Activated gamma-delta T cell treated with Interleukin-2 at 50 U/mL for 16 hours (primary cell): Measurements from ENCODE around the gene TMEM132D.

Source experiments
- DNase-seq: peaks from one replicate; pipeline ENCODE4 v3.0.0-alpha.2; 2020

Gene TMEM132D

DNA sequence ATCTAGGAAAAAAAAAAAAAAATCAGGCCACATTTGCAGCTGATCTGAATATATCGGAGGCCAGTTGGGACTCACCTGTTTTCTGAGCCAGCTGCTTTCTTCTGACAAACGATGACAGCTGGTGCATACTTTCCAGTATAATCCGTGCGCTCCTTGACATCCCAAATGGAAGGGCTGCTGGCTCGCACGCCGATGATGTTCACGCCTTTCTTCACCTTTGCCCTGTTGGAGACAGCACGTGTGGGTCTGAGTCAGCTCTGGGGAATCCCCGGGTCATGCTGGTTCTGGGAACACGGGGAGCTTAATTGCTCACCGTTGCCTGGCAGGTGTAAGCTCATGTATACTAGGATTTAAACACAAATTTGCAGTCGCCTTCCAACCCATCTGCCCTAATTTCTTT lies 372.8 kb downstream of the TMEM132D start:
- DNase-seq = no peak

DNA sequence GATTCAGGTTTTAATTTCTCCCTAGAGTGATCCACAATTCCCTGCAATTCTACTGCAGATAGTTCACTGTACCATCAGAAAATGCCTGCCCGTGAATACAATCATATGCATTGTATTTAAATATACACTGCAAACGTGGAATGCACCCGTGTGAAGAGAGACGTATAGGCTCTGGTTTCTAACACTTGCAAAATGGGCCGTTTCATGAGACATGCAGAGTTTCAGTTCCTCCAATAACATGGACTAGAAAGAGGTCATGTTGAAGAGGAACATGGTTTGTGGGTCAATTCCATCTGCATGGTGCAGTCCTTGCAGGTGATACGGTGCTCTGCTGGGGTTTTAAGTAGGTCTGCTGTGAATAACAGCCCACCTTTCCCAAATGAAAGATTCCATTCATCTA lies 373.3 kb downstream of the TMEM132D start:
- DNase-seq = no peak

DNA sequence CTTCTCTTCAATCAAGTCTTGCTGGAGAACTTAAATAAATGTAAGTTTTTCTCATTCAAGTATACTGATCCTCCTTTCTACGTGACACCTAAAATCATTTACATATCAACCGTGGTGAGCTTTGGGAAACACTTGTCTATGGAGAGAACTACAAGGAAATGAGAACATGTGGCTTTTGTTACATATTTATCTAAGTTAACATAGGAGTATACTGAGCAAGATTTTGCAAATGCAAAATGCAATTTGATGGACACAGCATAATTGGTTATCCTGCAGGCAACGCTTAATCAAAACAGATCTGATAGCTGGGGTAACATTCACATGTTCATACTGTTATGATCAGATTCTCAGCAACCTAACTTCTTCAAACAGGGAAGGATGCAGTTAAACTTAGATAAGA lies 376.3 kb downstream of the TMEM132D start:
- DNase-seq = no peak

DNA sequence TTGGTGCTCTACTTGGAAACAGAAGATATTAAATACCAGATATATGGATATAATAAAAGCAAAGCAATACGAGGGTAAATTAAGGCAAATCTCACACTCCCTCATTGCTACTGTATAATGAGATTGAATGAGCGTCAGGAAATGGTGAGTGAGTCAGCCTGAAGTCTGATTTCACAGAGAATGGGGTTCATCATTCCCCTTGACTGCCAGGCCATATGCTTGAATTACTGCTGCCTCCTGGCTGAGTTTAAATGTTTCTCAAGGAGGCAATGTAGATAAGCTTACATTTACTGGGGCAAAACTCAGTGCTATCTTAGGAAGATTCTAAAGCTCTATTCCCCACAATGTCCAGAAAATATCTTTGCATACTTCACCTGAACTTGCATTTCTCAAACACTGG lies 380.2 kb downstream of the TMEM132D start:
- DNase-seq = no peak

DNA sequence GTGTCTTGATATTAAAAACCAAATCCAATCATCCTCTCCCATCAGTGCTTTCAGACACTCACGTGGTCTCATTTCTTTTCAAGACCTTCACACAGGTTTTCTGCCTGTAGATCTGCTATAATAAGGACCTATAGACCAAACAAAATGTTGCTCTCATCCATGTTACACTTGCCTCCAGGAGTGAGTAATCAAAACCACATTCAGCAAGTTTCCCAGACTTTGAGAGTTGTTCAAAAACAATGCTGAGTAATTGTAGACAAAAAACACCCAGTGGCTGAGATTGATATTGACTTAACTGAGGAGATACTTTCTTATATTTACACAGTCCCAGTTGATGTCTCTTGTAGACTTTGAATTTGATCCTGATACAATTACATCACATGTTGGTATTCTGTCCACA lies 383.1 kb downstream of the TMEM132D start:
- DNase-seq = no peak

DNA sequence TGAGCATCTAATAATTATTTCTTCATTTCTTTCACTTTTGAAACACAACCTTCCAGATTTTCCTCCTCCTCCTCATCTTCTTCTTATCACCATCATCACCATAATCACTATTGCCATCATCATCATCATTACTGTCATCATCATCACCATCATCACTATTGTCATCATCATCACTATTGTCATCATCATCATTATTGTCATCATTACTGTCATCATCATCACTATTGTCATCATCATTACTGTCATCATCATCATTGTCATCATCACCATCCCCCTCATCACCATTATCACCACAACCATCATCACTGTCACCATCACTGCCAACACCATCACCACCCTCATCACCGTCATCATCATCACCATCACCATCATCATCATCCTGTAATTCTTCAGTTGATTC lies 400.0 kb downstream of the TMEM132D start:
- DNase-seq = no peak

DNA sequence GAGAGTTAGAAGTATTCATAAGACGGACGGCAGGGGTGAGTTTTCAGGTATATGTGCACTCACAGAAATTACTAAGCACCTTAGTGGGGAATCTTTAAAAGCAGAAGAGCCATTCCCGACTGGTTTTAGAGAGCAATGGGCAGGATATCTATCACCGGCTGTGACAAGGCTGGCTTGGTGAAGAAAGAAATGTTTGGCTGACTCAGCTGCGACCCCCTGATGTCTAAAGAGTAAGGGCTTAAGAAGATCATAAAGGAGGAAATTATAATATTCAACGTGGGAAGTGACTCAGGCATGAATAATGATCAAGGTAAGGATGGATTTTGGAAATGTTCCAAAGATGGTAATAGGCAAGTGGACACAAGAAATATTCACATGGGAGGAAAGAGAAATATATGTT lies 407.6 kb downstream of the TMEM132D start:
- no peak for DNase-seq

DNA sequence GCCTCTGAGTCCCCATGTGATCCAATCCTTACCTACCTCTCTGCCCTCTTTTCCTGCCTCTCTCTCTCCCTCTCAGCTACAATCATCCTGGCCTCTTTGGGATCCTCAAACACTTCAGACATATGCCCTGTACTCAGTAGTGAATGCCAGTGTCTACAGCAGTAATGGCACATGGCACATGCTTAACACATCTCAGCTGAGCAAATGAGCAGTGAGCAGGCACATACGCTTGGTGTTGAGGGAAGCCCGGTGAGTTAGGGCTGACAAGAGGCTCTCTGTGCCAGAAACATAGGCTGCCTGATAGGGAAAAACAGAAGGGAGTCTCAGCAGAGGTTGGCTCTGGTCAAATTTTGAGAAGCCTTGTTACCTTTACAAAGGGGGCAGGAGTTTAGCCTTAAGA lies 409.1 kb downstream of the TMEM132D start:
- no peak for DNase-seq

DNA sequence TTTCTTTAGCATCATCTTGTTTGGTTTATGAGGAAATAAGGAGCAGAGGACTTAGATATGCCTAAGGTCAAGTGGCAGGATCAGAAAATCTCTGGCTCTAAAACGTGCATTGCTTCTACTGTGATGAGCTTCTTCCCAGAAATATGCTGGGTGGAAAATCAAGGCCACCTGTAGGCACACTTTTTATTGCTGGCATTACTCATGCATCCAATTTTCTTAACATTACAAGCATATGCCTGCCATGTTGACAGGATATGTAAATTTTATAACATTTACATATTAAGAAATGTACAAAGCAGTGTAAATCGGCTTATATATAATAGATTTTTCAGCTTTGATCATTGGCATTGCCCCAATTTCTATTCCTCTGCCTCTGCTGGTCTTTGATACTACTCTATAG lies 409.6 kb downstream of the TMEM132D start:
- no peak for DNase-seq

DNA sequence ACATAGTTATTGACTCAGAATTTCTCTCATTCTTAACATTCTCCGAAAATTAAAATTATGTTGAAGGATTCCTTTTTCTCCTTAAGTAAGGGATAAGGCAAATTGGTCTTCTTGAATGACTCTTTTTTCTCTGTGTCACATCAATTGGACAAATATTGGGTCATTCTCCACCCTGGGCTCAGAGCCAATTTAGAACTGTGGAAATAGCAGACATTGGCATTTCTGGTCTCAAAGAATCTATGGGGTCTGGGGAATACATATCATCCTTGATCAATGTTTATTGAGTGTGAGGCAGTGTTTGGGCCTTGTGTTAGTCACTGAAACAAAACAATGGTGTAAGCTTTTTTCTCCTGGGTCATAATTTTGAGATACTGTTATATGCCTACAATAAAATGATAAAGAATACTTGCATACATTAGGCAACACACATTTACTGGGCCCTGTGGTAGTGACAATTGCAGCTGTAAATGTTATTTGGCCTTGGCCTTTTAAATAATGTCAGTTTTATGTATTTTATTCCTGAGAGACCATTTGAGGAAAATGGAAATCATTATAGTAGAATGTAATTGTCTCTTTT lies 414.6 kb downstream of the TMEM132D start:
- DNase-seq = no peak

DNA sequence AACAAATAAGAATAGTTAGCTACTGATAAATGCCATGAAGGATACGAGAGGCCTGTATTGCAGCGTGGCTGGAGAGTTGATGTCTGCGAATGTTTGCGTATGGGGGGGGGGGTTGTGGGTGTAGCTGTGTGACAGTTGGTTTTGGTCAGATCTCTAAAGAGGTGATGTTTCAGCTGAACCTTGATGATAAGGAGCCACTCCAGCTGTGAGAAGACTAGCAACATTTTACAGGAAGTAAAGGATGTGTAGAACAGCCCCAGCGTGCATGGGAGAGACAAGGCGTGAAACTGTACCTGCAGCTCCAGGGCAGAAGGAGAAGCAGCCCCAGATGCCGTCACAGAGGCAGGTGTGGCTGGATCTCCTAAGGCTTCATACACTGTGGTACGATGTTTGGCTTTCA lies 416.9 kb downstream of the TMEM132D start:
- no peak for DNase-seq

DNA sequence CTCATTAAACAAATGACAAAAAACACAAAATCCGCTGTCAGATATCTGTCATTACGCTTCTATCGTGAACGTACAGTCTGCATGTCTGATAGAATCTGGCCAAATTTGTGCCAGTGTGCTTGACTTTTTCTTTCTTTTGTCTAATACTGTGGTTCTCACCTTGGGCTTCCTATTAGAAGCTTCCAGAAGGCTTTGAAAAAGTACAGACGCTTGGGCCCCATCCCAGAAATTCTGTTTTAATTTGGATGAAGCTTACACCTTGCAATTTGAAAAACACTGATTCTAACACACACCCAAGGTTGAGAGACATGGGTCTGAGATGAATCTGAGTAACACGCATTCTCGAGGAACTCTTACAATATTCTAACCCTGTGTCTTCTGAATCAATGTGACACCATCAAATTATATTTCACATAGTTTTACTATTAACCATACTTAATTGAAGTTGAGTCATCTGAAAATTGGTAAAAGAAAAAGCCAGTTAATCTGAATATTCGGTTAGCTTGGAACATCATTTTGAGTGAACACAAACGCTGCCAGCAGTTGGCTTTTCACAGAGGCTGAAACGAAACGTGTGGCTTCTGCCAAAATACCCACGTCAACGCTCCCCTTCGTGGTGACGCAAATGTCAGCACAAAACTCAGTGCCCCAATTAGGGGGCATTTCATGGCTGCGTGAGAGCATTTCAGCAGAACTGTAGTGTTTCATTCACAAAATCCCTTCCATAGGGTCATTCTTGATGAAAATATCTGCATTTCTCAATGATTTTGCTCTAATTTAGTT lies 420.5 kb downstream of the TMEM132D start:
- no peak for DNase-seq

DNA sequence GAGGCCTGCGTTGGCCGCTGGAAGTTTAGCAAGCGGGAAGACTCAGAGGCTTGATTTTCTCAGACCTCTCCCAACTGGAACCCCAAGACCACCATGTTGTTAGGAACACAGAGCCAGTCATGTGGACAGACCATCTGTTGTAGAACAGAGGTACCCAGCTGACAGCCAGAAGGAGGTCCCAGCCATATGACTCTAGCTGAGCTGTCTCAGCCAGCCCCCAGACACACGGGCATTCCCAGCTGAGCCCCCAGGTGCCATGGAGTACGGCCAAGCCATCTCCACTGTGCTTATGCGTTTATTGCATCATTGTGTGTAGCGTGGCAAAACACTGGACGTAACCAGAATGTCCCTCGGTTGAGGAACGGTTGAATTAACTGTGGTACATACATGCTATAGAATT lies 421.9 kb downstream of the TMEM132D start:
- no peak for DNase-seq

DNA sequence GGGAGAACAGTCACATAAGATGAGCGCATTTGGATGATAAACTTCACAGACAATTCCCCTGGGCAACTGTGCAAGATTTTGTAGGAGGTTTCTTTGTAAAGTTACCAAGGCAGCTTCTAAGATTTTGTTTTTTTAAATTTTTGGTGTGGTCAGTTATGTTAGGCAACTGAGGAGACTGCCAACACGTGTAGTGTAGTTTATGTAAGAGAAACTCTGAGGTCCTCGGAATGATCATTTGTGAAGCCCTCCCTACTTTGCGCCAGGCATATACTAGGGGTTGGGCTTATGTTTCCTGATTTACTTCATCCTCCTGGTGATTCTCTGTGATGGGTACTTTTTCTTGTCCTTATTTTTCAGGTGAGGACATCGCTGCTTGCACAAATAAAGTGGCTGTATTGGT lies 433.6 kb downstream of the TMEM132D start:
- DNase-seq = no peak

DNA sequence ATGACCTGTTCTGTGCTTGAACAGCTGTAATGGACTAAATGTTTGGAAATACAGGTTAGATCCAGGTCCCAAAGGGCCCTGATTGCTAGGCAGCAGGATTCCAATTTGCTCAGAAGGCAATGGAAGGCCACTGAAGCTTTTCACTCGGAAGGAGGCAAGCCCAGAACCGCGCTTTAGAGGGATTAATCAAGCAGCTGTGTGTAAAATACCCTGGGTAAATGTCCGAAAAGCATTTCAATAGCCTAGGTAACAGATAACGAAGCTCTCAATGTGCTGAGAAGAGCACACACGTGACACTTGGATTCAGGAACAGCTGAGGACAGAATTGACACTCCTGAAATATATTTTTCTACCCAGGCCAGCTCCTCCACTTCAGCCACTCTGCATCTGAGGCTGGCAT lies 436.1 kb downstream of the TMEM132D start:
- no peak for DNase-seq

DNA sequence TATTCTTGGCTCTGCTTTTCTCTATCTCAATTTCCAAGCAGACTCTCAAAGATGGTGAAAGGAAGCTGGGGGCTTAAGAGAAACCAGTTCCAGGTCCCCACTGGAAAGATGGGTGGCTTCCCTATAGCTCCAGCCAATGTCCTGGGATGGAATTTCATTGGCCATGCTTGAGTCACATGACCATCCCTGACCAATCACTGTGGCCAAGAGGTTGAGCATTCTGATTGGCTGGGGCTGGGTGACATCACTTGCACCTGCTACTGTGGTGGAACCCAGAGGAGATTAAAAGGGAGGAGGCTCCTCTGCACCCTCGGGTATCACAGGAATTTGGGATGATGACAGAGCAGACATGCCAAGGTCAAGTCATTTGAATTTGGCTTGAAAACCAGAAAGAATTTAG lies 436.5 kb downstream of the TMEM132D start:
- no peak for DNase-seq

DNA sequence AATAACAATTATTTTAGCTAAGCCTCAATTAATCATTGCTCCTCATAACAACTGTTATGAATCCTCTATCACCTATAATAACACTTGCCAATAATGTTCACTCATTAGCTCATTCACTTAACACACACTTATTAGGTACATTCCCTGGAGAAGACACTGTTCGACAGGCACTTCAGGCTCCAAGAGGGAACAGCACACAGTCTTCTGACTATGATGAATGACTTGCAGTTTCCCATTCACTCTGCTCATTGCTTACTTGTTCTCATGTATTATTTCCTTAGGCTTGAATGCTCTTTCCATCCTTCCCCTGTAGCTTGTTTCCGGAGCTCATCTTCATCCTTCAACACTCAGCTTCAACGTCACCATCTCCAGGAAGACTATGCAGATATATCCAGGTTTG lies 437.3 kb downstream of the TMEM132D start:
- DNase-seq = no peak

DNA sequence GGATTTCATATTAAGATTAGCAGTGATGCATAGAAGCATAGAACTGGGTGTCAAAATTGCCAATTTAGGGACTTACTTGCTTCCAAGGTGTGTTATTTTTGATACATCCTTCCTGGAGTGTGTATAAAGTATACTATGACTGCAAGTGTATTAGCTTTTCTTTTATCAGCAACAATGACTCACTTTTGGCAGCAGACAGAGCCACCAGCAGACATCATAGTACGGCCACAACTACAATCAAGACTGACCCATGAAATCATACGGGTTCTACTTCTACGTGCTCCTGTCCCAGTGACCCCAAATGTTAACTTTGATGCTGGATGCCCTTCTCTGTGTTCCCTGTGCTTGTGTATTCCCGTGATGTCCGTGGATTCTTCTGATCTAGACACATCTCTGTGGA lies 443.9 kb downstream of the TMEM132D start:
- no peak for DNase-seq

DNA sequence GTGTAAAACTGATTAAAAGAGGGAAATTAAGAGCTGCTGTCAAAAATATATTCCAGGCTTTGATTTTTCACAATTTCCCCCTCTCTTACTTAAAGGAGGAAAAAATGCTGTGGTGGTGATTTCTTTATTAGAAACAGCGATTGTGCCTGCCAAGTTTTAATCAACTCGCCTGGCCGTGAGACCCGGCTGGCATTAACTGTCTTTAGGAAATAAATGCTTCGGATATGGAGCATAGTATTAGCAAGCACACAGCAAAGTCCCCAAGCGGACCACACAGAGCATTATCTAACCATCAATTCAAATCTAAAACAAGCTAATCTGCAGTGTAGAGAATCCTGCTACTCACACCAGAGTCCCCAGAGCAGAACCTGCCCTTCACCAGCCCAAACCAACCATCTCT lies 457.1 kb downstream of the TMEM132D start:
- no peak for DNase-seq

DNA sequence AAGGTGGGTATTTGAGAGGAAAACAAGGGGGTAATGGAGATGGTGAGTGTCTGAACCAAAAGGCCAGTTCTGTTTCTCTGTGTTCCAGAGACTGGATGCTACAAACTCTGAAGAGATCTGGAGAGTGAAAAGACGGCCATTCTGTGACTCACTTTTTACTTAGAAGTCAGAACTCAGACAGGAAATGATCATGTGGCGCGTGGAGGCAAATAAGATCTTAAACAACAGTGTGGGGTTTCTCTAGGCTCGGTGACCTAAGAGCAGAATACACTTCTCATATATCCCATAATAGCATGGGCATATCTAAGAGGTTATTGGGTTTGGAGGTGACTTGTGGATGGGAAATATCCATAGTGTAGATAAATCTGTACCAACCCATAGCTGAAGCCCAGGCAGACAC lies 463.5 kb downstream of the TMEM132D start:
- no peak for DNase-seq

DNA sequence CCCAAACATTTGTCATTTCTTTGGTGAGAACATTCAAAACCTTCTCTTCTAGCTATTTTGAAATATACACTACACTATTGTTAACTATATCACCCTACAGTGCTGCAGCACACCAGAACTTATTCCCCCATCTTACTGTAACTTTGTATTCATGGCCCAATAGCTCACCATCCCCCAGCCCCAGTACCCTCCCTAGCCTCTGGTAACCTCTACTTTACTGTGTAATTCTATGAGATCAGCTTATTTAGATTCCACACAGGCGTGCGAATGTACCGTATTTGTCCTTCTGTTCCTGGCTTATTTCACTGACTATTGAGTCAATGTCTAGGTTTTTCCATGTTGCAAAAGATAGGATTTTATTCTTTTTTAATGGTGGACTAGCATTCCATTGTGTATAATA lies 469.0 kb downstream of the TMEM132D start:
- DNase-seq = no peak

DNA sequence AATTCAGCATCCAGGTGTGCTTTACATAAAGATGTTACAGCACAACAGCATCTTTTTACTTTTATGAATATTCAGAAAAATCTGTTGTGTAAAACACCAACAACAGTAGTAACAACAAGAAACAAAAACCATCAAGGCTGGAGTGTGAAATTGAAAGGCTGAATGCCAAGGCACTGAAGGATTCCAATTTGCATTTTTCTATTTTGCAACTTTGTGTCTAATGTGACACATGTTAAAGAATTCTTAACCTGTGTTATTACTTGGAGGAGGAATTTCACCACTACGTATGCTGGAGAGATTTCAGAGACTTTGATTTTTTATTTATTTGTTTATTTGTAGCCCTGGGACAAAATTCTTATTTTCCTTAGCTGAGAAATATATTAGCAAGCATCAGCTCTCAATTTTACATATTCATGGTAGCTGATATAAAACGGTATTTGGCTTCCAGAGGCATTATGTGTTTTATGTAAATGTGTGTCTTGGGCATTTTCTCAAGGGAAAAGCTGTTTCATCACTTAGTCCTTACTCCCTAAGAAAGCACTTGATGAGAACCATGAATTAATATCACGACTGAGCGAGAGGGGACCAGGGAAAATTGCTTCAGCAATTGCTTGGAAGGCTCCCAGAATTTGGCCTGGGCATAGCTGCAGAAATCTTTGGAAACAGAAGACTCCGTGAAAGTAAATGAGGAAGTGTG lies 475.4 kb downstream of the TMEM132D start:
- DNase-seq = no peak

DNA sequence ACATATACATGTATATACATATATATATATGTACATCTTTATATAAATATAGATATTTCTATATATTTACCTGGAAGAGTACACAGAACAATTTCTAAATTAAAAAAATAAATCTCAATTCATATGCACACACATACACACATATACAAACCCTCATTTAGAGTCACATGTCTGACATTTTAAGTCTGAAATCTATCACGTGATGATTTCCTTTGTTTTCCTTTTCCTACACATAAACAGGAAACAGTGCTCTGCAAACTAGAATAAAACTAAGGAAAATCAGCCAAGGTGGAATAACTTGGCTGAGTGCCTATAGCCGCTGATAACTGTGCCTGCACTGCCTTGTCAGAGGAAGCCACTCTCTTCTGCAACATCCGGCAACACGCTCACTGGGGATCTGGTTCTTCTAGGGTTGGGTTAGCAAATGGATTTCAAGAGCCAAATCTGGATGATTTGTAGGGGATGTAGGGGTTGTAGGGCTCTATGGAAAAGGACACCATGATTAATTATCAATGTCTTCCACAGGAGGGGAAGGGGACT lies 480.7 kb downstream of the TMEM132D start:
- DNase-seq = no peak

DNA sequence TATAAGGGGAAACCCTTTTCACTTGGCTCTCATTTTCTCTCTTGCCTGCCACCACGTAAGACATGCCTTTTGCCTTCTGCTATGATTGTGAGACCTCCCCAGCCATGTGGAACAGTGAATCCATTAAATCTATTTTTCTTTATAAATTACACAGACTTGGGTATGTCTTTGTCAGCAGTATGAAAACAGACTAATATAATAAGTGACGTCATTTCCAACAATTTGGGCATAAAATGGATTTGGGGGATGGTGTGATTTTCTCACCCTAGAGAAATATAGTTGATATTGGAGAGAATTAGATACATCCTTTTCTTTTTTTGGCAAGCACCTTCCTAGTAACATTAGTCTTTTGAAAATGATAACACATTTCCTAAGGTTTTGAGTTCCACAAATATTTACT lies 490.5 kb downstream of the TMEM132D start:
- DNase-seq = no peak
